Vagina (tissue), 2 donors: ENCODE measurements around the gene INTS6L.

Experiments used
- POLR2A ChIP-seq, 2 donors: fragments of 450-650 bp; IDR thresholded peaks; one replicate each; pipeline ENCODE4 v1.6.1; 2017; ENCODE audit warnings: antibody characterized with exemption in 2 of 2, mild to moderate bottlenecking in 2 of 2, moderate library complexity in 2 of 2
- POLR2AphosphoS5 ChIP-seq, 2 donors: sonication (generic); formaldehyde crosslinking; IDR thresholded peaks; one replicate each; pipeline ENCODE4 v1.9.0; 2017; ENCODE audit warnings: antibody characterized with exemption in 2 of 2, mild to moderate bottlenecking in 2 of 2, low read depth in 1 of 2; ENCODE audit not compliant: insufficient read depth in 1 of 2
- TF ChIP-seq, protein P1 (sequence below), 3 experiments: fragments of 450-650 bp in 2 of 3; fragments of 200-600 bp in 1 of 3; sonication (generic) in 1 of 3; IDR thresholded peaks; one replicate each; pipeline ENCODE4 v1.5.1; 2017 to 2019; ENCODE audit warnings: antibody characterized with exemption in 3 of 3, mild to moderate bottlenecking in 2 of 3, moderate library complexity in 2 of 3

DNA sequence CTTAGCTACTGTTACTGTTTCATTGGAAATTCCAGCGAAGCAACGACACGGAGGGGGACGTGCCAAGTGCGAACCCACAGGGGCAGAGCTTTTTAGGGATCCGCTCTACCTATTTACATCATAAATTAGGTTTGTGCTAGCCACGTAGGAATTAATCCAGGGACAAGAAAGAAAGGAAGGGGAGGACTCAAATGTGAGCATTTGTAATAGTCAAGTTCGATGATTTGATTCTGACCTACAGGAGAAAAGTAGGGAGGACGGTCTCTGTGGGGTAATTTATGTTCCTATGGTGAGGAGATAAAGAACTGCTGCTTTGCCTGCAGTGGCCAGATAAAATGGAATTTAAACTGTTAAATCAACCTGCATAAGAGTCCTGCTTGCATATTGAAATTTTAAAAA, 1.7 kb downstream of the INTS6L start:
- no peak for TF ChIP-seq POLR2AphosphoS5 (IDR thresholded peaks at IDR 0.05; ENCODE audit: insufficient read depth in 1 of 2, low read depth in 1 of 2)
- TF ChIP-seq, protein P1, sequence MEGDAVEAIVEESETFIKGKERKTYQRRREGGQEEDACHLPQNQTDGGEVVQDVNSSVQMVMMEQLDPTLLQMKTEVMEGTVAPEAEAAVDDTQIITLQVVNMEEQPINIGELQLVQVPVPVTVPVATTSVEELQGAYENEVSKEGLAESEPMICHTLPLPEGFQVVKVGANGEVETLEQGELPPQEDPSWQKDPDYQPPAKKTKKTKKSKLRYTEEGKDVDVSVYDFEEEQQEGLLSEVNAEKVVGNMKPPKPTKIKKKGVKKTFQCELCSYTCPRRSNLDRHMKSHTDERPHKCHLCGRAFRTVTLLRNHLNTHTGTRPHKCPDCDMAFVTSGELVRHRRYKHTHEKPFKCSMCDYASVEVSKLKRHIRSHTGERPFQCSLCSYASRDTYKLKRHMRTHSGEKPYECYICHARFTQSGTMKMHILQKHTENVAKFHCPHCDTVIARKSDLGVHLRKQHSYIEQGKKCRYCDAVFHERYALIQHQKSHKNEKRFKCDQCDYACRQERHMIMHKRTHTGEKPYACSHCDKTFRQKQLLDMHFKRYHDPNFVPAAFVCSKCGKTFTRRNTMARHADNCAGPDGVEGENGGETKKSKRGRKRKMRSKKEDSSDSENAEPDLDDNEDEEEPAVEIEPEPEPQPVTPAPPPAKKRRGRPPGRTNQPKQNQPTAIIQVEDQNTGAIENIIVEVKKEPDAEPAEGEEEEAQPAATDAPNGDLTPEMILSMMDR (IDR thresholded peaks at IDR 0.05): no peak
- no peak for TF ChIP-seq POLR2A (IDR thresholded peaks at IDR 0.05)
